Stromal cell of bone marrow (primary cell): ENCODE measurements around the gene NFKBIZ.

Experiments
- DNase-seq: peaks from one replicate; pipeline ENCODE4 v3.0.0-alpha.2; 2012; ENCODE audit warnings: low read depth

Gene NFKBIZ, protein sequence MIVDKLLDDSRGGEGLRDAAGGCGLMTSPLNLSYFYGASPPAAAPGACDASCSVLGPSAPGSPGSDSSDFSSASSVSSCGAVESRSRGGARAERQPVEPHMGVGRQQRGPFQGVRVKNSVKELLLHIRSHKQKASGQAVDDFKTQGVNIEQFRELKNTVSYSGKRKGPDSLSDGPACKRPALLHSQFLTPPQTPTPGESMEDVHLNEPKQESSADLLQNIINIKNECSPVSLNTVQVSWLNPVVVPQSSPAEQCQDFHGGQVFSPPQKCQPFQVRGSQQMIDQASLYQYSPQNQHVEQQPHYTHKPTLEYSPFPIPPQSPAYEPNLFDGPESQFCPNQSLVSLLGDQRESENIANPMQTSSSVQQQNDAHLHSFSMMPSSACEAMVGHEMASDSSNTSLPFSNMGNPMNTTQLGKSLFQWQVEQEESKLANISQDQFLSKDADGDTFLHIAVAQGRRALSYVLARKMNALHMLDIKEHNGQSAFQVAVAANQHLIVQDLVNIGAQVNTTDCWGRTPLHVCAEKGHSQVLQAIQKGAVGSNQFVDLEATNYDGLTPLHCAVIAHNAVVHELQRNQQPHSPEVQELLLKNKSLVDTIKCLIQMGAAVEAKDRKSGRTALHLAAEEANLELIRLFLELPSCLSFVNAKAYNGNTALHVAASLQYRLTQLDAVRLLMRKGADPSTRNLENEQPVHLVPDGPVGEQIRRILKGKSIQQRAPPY

DNA sequence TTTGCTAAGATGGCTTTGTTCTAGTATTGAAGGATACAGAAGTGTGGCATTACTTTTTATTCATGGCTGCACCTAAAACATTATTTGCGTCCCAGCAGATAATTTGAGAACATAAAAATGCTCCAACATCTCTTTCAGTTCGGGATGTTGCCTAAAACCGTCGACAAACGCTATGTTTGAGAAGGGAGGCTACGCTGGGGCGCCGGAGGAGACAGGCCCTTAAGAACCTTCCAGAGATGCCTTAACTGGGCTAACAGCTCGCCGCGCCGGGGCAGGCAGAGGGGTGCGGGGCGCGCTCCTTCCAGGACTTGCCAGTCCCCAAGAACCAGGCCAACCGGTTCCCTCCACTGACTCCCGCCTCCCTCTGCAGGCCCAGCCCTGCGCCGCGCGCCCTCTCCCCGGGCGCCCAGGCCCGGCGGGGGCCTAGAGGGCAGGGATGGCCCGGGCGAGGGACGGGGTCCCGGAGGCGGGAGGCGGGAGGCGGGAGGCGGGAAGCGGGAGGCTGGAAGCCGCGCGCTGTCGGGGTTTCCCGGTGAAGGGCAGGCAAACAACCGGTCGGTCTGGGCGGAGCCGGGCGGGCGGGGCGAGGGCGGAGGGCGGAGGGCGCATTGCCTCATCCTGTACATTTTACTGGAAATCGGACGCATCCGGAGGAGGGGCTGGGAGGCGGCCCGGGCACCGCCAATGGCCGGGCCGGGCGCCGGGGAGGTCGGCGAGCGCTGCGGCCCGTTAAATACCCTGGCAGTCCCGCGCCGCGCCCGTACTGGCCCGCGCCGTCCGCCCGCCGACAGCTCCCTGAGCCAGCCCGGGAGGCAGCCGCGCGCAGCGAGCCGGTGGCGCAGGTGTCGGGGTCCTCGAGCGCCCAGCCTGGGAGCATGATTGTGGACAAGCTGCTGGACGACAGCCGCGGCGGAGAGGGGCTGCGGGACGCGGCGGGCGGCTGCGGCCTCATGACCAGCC lies at the start of gene NFKBIZ:
Gene NFKBIZ (plus strand): TSS at position 761 of the 960 bp plus-strand sequence. CDS start 115 bp downstream, at position 876.
- peak; percentile 91 for DNase-seq

DNA sequence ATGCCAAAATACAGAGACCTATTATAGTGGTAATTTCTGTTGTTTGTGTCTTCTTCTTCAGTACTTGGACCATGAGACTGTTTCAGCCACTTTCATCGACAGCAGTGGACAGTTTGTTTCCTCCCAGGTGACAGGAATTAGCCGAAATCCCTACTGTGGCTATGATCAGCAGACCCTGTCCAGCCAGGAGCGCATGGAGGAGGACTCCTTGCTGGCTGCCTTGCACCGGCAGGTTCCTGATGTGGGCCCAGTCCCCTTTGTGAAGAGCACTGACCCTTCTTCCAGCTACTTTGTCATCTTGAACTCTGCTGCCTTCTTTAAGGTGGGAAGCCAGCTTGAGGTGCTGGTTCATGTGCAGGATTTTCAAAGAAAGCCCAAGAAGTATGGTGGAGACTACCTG lies 48.1 kb upstream of the NFKBIZ start:
- DNase-seq = no peak

DNA sequence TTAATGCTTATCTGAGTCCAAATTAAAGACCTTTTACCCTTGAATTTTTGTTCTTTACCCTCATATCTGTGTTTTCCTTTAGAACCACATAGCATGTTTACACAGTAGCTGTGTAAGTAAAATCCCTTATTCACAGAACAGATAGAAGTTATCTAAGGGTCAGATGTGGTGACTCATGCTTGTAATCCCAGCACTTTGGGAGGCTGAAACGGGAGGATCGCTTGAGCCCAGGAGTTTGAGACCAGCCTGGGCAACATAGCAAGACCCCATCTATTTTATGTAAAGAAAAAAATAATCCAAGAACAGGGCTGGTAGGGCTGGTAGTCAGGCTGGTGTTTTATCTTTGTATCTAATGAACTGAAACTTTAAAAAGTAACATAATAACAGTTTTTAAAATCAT lies 47.1 kb upstream of the NFKBIZ start:
- no peak for DNase-seq

DNA sequence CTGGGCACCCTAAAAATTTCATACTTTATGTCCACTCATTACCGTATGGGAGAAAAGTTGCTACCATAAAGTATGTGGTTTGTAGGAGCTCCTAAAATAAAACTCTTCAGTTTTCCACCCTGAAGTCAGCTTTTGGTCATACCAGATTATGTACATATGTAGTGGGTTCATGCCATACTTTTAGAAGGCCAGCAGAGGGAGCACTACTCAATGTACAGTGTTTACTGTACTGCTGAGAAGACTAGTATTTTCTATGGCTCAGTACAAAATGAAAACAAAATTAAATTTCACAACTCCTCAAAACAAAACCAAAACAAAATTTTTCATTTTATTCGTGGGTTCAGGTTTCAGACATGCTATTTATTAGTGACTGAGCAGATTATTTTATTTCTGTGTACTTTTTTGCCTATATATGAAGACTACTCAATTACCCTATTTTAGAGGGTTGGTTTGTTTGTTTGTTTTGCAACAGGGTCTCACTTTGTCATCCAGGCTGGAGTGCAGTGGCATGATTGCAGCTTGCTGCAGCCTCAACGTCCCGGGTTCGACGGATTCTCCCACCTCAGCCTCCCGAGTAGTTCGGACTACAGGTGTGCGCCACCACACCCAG lies 46.0 kb upstream of the NFKBIZ start:
- peak; percentile 57 for DNase-seq

DNA sequence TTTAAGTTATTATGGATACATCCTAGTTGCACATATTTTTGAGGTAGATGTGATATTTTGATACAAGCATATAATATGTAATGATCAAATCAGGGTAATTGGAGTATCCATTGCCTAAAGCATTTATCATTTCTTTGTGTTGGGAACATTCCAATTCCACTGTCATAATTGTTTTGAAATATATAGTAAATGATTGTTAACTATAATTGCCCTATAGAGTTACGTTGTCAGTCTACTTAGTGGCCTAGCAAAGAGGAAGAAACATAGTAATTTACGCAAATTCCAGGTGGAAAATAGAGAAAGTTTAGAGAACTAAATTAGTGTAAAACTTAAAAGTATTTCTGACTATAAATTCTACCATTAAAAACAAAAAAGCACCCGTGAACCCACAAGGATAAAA lies 45.4 kb upstream of the NFKBIZ start:
- no peak for DNase-seq

DNA sequence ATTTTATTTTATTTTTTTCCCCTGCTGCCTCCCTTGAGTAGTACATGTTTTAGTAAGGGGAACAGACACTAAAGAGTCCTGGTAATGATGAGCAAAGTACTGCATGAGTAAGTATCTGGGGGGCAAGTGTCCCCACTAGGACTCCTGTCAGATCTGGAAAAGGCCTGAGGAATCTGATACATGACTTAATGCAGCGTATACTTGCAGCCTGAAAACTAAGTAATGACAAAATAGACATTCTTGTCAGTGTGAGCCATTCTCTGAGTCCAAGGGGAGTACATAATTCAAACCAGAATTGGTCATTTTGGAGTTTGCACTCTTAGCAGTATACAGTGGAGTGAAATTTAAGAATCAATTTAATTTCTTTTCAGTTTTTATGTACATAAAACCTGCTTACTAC lies 42.8 kb upstream of the NFKBIZ start:
- no peak for DNase-seq

DNA sequence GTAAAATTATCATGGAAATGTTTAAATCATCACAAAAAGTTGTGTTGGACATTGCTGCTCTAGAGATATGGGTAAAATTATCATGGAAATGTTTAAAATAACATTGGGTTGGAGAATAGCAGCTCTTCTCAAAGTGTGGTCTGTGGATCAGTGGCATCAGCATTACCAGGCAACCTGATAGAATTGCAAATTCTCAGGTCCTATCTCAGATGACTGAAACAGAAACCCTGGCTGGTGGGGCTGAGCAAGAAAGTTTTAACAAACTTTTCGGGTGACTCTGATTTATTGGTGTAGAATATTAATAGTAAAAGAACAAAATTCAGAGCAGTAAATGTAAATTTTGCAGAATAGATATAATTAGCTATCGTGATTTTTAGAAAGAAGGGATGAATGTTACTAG lies 41.4 kb upstream of the NFKBIZ start:
- DNase-seq = no peak

DNA sequence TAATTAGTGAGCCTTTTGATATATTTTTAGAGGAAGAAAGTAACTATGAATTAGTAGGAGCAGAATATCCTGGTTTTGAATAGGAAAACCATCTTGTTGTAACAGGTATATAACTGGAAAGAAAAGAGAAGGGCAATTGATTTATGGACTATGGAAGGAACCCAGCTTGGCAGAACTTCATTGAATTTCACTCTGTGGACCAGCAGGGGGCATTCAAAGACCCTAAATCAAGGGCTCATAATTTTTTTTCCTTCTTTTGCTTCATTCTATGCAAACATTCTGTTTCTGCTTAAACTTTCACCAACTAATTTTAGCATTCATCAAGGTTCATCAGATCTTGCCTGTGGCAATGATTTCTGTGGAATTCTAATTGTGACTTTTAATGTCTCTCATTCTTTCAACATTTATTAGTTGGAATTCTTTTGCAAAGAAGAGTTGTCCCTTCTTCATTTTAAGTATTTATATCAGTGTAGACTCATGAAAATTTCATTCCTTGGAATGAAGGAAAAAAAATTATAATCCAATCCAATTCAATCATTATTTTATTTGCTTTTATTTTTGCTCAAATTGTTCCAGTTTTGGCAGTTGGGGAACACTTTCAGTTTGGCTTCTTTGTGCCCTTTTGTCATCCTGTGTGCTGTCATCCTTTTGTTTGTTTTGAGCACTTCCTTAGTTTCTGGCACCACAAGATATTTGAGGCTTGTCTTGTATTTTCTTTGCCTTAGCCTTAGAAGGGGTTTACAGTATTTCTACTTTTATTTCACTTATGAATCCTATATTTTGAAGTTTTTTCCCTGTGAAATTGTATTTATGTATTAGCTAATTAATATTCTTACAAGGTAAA lies 39.9 kb upstream of the NFKBIZ start:
- no peak for DNase-seq

DNA sequence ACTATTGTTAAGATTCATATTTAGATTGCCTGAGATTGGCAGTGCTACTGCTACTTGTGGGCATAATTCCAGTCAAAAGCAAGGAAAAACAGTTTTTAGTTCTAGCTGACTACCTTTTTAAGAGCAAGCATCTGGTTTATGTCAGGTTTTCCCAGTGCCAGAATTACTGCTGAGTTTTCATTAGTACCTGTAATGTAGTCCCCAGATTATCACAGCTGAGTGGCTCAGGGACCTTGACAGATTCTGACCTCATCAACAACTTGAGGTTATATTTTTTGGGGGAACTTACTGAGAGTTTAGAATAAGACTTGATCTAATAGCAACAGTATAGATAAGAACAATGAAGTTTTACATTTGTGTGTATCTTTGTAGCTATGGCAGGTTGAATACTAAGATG lies 39.3 kb upstream of the NFKBIZ start:
- no peak for DNase-seq

DNA sequence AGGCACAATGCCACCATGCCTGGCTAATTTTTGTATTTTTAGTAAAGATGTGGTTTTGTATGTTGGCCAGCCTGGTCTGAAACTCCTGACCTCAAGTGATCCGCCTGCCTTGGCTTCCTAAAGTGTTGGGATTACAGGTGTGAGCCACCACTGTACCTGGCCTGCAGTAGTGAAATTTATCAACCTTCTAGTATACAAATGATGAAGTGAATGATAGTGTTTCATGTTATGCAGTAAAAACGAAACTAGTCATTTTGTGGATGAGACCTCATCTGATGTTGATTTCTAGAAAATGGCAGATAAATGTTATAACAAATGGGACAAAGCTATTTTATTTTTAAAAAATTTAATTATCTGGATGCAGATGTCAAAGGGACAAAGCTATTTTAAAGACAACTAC lies 37.4 kb upstream of the NFKBIZ start:
- DNase-seq = no peak

DNA sequence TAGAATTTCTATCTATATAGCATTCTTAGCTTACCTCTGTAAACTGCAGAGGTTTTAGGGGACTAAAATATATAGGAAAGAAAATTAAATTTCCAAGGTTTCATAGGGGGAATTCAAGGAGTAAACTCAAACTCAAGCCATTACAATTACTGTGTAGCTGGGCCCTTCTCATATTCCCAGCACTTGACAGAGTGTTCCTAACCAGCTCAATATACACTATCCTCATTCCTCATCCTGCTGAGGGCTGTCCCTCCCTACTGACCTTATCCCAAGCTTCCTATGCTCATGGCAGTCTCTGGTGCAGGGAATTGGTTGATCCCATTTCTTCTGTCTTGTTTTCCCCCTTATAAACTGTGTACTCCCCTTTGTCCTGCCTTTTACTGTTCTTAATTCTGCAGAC lies 36.4 kb upstream of the NFKBIZ start:
- DNase-seq = no peak

DNA sequence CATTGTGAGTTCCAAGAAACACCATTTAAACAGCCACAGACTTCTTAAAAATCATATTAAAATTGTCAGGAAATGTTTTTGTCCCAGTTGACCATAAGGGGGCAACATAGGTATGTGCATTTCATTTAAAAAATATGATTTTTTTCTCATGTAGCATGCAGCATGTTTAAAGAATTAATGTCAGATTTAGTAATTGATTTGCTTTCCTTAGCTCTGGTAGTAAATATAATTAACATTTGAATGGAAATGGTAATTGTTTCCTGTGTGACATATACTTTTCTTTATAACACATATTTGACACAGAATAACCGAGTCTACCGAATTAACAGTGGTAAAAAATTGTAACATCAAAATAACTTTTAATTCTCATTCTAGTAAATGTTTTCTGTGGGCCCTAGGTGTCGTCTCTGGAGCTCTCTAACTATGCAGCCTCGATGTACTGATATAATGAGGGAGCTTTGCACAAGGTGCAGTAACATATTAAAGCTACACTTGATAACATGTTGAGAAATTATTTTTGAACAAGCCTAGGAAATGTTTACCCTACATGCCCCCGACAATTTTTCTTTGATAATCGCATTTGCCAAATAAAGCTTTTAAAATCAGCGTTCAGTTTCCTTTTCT lies 35.4 kb upstream of the NFKBIZ start:
- DNase-seq = no peak

DNA sequence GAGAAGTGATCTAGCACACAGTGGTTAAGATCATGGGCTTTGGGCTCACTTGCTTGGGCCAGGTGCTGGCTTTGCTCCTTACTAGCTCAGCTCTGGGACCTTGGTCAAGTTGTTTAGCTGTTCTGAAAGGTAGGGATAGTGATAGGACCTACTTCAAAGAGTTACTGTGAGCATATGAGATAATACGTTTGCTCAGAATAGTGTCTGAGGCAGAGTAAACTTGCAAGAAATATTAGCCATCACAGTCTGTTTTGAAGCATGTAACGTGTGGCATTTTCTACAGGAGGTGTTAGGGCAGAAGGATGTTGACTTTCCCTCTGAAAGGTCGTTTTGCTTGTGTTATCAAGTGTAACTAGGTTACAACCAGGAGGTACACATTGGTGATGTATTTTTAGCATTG lies 34.5 kb upstream of the NFKBIZ start:
- DNase-seq = no peak

DNA sequence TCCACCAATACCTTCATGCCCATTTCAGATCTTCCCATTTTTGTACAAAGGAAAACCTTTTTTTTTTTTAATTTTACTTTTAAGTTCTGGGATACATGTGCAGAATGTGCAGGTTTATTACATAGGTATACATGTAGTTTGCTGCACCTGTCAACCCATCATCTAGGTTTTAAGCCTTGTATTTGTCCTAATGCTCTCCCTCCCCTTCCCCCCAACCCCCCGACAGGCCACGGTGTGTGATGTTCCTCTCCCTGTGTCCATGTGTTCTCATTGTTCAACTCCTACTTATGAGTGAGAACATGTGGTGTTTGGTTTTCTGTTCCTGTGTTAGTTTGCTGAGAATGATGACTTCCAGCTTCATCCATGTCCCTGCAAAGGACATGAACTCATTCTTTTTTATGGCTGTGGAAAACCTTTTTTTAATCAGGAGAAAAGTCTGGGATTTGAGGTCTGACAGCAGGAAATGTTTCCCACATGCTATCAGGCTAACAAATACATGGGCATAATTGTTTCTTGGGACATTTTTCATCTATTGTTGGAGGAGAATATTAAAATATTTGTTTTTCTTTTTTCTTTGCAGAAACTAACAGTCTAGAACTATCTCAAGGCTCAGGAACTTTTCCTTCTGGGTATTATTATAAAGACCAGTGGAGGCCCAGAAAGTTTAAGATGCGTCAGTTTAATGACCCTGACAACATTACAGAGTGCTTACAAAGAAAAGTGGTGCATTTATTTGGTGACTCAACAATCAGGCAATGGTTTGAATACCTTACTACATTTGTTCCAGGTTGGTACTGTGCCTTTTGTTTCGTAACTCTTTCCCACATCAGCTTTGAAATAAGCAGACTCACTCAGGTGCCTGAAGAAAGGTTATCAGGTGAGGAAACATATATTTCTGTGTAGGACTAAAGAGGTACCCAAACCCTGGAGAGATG lies 32.8 kb upstream of the NFKBIZ start:
- no peak for DNase-seq

DNA sequence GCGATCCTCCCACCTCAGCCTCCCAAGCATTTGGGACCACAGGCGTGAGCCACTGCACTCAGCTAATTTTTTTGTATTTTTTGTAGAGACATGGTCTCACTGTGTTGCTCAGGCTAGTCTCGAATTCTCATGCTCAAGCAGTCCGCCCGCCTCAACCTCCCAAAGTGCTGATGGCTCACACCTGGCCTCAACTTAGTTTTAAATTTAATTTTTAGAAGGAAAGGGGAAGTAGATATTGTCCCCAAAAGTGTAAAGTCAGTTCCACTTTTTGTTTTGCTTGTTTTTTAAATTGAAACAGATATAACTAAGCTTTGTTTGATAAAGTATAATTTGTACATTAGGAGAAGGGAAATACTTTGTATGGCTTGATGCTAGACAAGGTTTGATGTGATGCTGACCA lies 31.3 kb upstream of the NFKBIZ start:
- DNase-seq = no peak

DNA sequence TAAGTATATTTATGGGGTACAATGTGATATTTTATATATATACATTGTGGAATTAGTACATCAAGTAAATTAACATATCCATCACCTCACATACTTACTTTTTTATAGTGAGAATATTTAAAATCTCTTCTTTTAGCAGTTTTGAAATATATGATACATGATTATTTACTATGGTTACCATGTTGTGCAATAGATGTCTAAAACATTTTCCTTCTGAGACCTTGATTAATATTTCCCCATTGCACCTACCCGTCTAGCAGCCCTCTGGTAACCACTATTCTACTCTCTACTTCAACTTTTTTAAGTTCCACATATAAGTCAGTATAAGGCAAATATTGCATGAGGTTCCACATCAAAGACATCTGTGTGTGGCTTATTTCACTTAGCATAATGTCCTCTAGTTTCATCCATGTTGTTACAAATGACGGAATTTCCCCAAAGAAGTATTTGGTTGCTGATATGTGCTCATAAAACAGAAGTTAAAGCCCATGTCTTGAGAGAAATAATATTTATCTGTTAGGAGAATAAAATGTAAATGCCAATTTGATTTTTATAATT lies 29.6 kb upstream of the NFKBIZ start:
- DNase-seq = no peak

DNA sequence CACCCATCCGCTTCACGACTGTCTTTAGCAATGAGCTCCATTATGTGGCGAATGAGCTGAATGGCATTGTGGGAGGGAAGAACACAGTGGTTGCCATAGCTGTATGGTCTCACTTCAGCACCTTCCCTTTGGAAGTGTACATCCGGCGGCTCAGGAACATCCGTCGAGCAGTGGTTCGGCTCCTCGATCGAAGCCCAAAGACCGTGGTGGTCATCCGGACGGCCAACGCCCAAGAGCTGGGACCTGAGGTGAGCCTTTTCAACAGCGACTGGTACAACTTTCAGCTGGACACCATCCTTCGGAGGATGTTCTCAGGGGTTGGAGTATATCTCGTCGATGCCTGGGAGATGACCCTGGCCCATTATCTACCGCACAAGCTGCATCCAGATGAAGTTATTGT lies 27.8 kb upstream of the NFKBIZ start:
- no peak for DNase-seq

DNA sequence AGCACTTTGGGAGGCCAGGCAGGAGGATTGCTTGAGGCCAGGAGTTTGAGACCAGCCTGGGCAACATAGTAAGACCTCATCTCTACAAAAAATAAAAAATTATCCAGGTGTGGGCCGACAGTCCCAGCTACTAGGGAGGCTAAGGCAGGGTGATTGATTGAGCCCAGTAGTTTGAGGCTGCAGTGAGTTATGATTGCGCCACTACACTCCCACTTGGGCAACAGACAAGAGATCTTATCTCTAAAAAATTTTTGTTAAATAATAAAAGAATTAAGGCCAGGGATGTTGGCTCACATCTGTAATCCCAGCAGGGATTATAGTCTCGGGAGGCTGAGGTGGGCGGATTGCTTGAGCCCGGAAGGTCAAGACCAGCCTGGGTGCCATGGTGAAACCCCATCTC lies 25.8 kb upstream of the NFKBIZ start:
- no peak for DNase-seq

DNA sequence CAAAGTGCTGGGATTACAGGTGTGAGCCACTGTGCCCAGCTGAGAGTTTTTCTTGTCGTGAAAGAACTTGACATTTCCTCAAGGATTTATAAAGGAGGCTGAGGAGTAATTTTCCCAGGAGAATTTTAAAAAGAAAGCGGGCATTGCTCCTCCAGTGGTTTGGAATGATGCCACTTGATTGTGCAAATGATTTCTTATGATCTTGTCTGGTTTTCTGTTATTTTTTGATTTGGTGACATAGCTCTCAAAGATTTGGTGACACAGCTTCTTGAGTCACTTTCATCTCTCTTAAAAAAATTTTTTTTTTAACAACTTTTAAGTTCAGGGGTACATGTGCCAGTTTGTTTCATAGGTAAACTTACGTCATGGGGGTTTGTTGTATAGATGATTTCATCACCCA lies 24.6 kb upstream of the NFKBIZ start:
- DNase-seq = peak; percentile 47
